Measurements from ENCODE around the gene THSD7B.

Gene THSD7B

GRCh38 chr2:137700681-137701080 lies 935.3 kb downstream of the THSD7B start:
- no peak for DNase-seq
- TF ChIP-seq GATA1 (IDR thresholded peaks at IDR 0.05; ENCODE audit: low read depth, low read length) (no peak), POLR2A (IDR thresholded peaks at IDR 0.05; ENCODE audit: low read length) (no peak)

- DNase-seq: no peak
- TF ChIP-seq GATA1 (IDR thresholded peaks at IDR 0.05; ENCODE audit: low read depth, low read length): no peak
- no peak for TF ChIP-seq POLR2A (IDR thresholded peaks at IDR 0.05; ENCODE audit: low read length)
These were observed 940.0 kb downstream of the THSD7B start for GRCh38 chr2:137705296-137705695.

GRCh38 chr2:137706786-137707613 lies 941.7 kb downstream of the THSD7B start:
- DNase-seq: no peak
- TF ChIP-seq GATA1 (IDR thresholded peaks at IDR 0.05; ENCODE audit: low read depth, low read length) (no peak), POLR2A (IDR thresholded peaks at IDR 0.05; ENCODE audit: low read length) (no peak)

- TF ChIP-seq POLR2A (IDR thresholded peaks at IDR 0.05; ENCODE audit: low read length) (no peak), GATA1 (IDR thresholded peaks at IDR 0.05; ENCODE audit: low read depth, low read length) (no peak)
- no peak for DNase-seq
These were observed 943.0 kb downstream of the THSD7B start for GRCh38 chr2:137708311-137708710.

GRCh38 chr2:137715731-137716191 lies 950.4 kb downstream of the THSD7B start:
- no peak for TF ChIP-seq GATA1 (IDR thresholded peaks at IDR 0.05; ENCODE audit: low read depth, low read length)
- no peak for TF ChIP-seq POLR2A (IDR thresholded peaks at IDR 0.05; ENCODE audit: low read length)
- no peak for DNase-seq

- TF ChIP-seq GATA1 (IDR thresholded peaks at IDR 0.05; ENCODE audit: low read depth, low read length) (no peak), POLR2A (IDR thresholded peaks at IDR 0.05; ENCODE audit: low read length) (no peak)
- no peak for DNase-seq
These were observed 953.4 kb downstream of the THSD7B start for GRCh38 chr2:137718786-137719185.

- DNase-seq: no peak
- no peak for TF ChIP-seq GATA1 (IDR thresholded peaks at IDR 0.05; ENCODE audit: low read depth, low read length)
- no peak for TF ChIP-seq POLR2A (IDR thresholded peaks at IDR 0.05; ENCODE audit: low read length)
These were observed 956.4 kb downstream of the THSD7B start for GRCh38 chr2:137721733-137722132.

- TF ChIP-seq GATA1 (IDR thresholded peaks at IDR 0.05; ENCODE audit: low read depth, low read length) (no peak), POLR2A (IDR thresholded peaks at IDR 0.05; ENCODE audit: low read length) (no peak)
- no peak for DNase-seq
These were observed 959.6 kb downstream of the THSD7B start for GRCh38 chr2:137724912-137725311.

Measured in erythroblast (primary cell).